ENCODE data around the gene CYTH2. TPM values are rescaled to one million over a fixed set of nuclear protein-coding genes. Genes with fewer than 3 reads are reported as not detected.

The CYTH2 gene
- total RNA-seq, 1 experiment from 2014 or later: 103 TPM

DNA sequence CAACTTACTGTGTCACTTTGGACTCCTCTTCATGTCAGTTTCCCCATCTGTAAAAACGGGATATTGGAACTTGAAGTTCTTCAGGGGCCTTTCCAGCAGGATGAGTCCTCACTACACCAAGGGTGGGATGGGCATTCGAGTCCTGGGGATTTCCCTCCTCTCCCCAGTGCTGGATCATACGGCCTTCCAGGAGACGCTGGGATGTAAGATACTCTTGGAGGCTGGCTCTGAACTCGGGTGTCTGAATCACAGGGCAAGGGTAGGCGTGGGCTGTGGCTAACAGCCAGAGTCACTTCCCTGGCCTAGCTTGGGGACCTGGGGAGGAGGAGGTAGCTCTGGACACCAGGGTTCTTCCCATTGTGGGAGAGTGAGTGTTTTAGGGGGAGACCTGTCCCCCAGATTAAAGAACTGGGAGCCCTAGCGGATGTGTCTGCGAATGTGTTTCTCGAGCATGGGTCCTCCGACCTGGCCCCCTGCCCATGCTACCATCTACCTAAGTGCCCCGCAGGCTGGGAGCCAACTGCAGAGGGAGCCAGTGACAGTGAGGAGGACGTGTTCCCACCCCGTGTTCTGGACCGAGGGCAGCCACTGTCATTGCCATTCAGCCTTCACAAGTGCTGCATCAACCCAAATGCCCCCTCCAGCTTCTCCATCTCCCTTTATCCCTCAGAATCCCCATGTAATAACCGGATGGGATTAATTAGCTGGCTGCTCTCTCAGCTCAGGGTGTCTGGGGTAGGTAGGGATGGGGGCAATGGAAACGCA lies 2.4 kb upstream of the CYTH2 start:
- Histone ChIP-seq H3K23me2 (ENCODE audit: insufficient read length, low read depth, low read length, poor library complexity, severe bottlenecking) (no peaks in the 10 kb centered on the region), H3K9ac (ENCODE audit: extremely low read depth, insufficient read length, low read length) (no peak overlapping the region), H2BK12ac (ENCODE audit: insufficient read length, low read depth, low read length) (no peak overlapping the region), H4K5ac (ENCODE audit: insufficient read length, low read depth, low read length) (no peak overlapping the region), H3K4me1 (ENCODE audit: insufficient read depth, low read length) (no peaks in the 10 kb centered on the region), H3K56ac (ENCODE audit: insufficient read length, low read depth, low read length) (no peak overlapping the region), H2AK5ac (ENCODE audit: insufficient read length, low read length) (no peak overlapping the region), H2BK120ac (ENCODE audit: low read depth, low read length, poor library complexity, severe bottlenecking) (no peak overlapping the region), H3K4me2 (ENCODE audit: insufficient read depth, insufficient read length, low read length) (no peak overlapping the region), H2BK15ac (ENCODE audit: low read depth, low read length) (no peak overlapping the region), H3K27me3 (ENCODE audit: insufficient read depth, low read length) (no peaks in the 10 kb centered on the region), H2BK20ac (ENCODE audit: low read depth, low read length, poor library complexity, severe bottlenecking) (no peak overlapping the region), H3K27ac (ENCODE audit: insufficient read length, low read depth, low read length) (no peak overlapping the region), H4K8ac (replicated peaks; ENCODE audit: insufficient read length, low read depth, low read length) (no peak overlapping the region), H3K79me1 (ENCODE audit: insufficient read depth, low read depth, low read length, poor library complexity, severe bottlenecking) (peaks cover 2% of the 10 kb centered on the region), H2AFZ (ENCODE audit: low read length) (no peak overlapping the region), H4K91ac (ENCODE audit: insufficient read length, low read depth, low read length) (no peak overlapping the region), H3T11ph (ENCODE audit: low read length) (no peak overlapping the region), H3K23ac (ENCODE audit: insufficient read length, low read depth, low read length) (no peak overlapping the region), H4K20me1 (ENCODE audit: control insufficient read depth, insufficient read depth, insufficient read length) (no peaks in the 10 kb centered on the region), H3K18ac (ENCODE audit: insufficient read length, low read depth, low read length) (no peak overlapping the region), H3K4ac (ENCODE audit: low read depth, low read length) (no peak overlapping the region), H3K14ac (ENCODE audit: insufficient read depth, low read length) (no peak overlapping the region), H3K9me3 (ENCODE audit: control insufficient read depth, low read depth, low read length) (no peaks in the 10 kb centered on the region), H2BK5ac (ENCODE audit: insufficient read length, low read length) (no peak overlapping the region), H3K79me2 (ENCODE audit: insufficient read depth, low read length) (no peaks in the 10 kb centered on the region; the same call in 1 of the 2 replicates)
- Mint-ChIP-seq H3K36me3 (ENCODE audit: insufficient read depth in 1 of 3, low read depth in 3 of 3) (peaks cover 14 to 26% (median 23%) of the 10 kb centered on the region in 3 experiments), H3K9me3 (no peaks in the 10 kb centered on the region; a peak in 3 of 5 replicates), H3K4me3 (no peak overlapping the region; a peak in 1 of 5 replicates), H3K27ac (no peak overlapping the region), H3K4me1 (peaks cover 8 to 18% of the 10 kb centered on the region in 2 experiments), H3K27me3 (ENCODE audit: low read depth) (peaks cover 5% of the 10 kb centered on the region)
- WGBS (ENCODE audit: extremely low coverage, insufficient read length, low lambda C conversion rate): 100% methylated on average over 1 of the region's 16 CpGs
- no peak for DNase-seq
- TF ChIP-seq, protein P1, sequence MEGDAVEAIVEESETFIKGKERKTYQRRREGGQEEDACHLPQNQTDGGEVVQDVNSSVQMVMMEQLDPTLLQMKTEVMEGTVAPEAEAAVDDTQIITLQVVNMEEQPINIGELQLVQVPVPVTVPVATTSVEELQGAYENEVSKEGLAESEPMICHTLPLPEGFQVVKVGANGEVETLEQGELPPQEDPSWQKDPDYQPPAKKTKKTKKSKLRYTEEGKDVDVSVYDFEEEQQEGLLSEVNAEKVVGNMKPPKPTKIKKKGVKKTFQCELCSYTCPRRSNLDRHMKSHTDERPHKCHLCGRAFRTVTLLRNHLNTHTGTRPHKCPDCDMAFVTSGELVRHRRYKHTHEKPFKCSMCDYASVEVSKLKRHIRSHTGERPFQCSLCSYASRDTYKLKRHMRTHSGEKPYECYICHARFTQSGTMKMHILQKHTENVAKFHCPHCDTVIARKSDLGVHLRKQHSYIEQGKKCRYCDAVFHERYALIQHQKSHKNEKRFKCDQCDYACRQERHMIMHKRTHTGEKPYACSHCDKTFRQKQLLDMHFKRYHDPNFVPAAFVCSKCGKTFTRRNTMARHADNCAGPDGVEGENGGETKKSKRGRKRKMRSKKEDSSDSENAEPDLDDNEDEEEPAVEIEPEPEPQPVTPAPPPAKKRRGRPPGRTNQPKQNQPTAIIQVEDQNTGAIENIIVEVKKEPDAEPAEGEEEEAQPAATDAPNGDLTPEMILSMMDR (conservative IDR thresholded peaks at IDR 0.05): no peak
